Measurements from ENCODE around the gene NPHS1. TPM values are rescaled to one million over a fixed set of nuclear protein-coding genes. Genes with fewer than 3 reads are reported as not detected.

The NPHS1 gene
- polyA plus RNA-seq, 1 donor from 2014 or later = 0.05 TPM

DNA sequence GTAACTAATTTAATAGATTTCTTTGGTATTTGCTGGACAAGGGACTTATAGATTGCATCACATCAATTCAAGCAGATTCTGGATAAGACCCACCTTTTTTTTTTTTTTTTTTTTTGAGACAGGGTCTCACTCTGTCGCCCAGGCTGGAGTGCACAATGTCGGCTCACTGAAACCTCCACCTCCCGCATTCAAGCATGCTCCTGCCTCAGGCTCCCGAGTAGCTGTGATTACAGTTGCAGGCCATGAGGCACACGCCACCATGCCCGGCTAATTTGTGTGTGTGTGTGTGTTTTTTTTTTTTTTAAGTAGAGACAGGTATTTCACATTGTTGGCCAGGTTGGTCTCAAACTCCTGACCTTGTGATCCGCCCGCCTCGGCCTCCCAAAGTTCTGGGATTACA, 35.5 kb downstream of the NPHS1 start:
- Histone ChIP-seq H3K36me3 (ENCODE audit: insufficient read depth, low read length) (no peaks in the 10 kb centered on the region), H3K79me2 (replicated peaks; ENCODE audit: insufficient read depth, low read length) (no peaks in the 10 kb centered on the region), H3F3A (ENCODE audit: insufficient read depth, low read length, poor library complexity, severe bottlenecking) (no peaks in the 10 kb centered on the region), H4K20me1 (ENCODE audit: insufficient read depth) (no peaks in the 10 kb centered on the region), H2AFZ (ENCODE audit: low read depth, low read length) (no peak overlapping the region), H3K4me3 (ENCODE audit: low read length) (no peak overlapping the region), H3K9me2 (ENCODE audit: insufficient read depth, low read length) (no peaks in the 10 kb centered on the region), H3K27ac (ENCODE audit: low read length) (no peak overlapping the region), H3K9ac (ENCODE audit: low read length) (no peak overlapping the region), H3K9me3 (ENCODE audit: low read length) (no peaks in the 10 kb centered on the region), H3K27me3 (ENCODE audit: insufficient read depth, low read depth, low read length) (no peaks in the 10 kb centered on the region), H3K4me2 (ENCODE audit: low read length) (no peak overlapping the region)
- no peak for TF ChIP-seq REST (IDR thresholded peaks at IDR 0.05; ENCODE audit: borderline replicate concordance)
- no peak for TF ChIP-seq TAF1 (IDR thresholded peaks at IDR 0.05; ENCODE audit: low read depth)
- TF ChIP-seq MXI1 (conservative IDR thresholded peaks at IDR 0.05; ENCODE audit: poor library complexity, severe bottlenecking) = no peak
- no peak for TF ChIP-seq CTCF (IDR thresholded peaks at IDR 0.05; ENCODE audit: poor library complexity, severe bottlenecking)
- no peak for TF ChIP-seq SMC3 (conservative IDR thresholded peaks at IDR 0.05; ENCODE audit: poor library complexity)
- no peak for TF ChIP-seq POLR2AphosphoS5 (IDR thresholded peaks at IDR 0.05)

DNA sequence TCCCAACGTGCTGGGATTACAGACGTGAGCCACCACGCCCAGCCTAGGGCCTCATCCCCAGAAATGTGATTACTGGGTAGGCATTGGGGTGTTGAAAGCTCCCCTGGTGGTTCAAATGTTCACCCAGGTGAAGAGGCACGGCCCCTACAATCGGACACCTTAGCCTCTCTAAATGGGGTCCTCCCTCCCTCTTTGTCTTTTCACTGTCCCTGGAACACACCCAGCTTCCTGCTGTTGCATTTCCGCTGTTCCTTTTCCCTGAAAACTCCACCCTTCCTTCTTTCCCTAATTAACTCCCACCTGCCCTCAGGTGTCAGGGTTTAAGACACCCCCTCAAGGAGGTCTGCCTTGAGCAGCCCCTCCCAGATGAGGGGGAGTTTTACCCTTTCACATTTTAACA, 36.0 kb downstream of the NPHS1 start:
- no peak overlapping the region for H3K27ac ChIP-seq (ENCODE audit: low read length)
- no peaks in the 10 kb centered on the region for H3F3A ChIP-seq (ENCODE audit: insufficient read depth, low read length, poor library complexity, severe bottlenecking)
- H3K79me2 ChIP-seq (replicated peaks; ENCODE audit: insufficient read depth, low read length) = no peaks in the 10 kb centered on the region
- no peak overlapping the region for H2AFZ ChIP-seq (ENCODE audit: low read depth, low read length)
- H3K9ac ChIP-seq (ENCODE audit: low read length) = no peak overlapping the region
- no peaks in the 10 kb centered on the region for H3K36me3 ChIP-seq (ENCODE audit: insufficient read depth, low read length)
- no peaks in the 10 kb centered on the region for H3K27me3 ChIP-seq (ENCODE audit: insufficient read depth, low read depth, low read length)
- no peak for TF ChIP-seq EZH2 (IDR thresholded peaks at IDR 0.05; ENCODE audit: borderline replicate concordance, insufficient read depth, low read length, poor library complexity, severe bottlenecking)
- no peak for TF ChIP-seq POLR2AphosphoS5 (IDR thresholded peaks at IDR 0.05)
- TF ChIP-seq REST (IDR thresholded peaks at IDR 0.05; ENCODE audit: borderline replicate concordance) = no peak
- TF ChIP-seq EP300 (conservative IDR thresholded peaks at IDR 0.05; ENCODE audit: poor library complexity, severe bottlenecking) = no peak
- TF ChIP-seq TAF1 (IDR thresholded peaks at IDR 0.05; ENCODE audit: low read depth) = no peak
- no peak for TF ChIP-seq RAD21 (conservative IDR thresholded peaks at IDR 0.05)
- no peak for TF ChIP-seq MXI1 (conservative IDR thresholded peaks at IDR 0.05; ENCODE audit: poor library complexity, severe bottlenecking)
- no peak for TF ChIP-seq SMC3 (conservative IDR thresholded peaks at IDR 0.05; ENCODE audit: poor library complexity)
- no peak for TF ChIP-seq CTCF (IDR thresholded peaks at IDR 0.05; ENCODE audit: poor library complexity, severe bottlenecking)
- no peak overlapping the region for H3K4me2 ChIP-seq (ENCODE audit: low read length)
- H3K9me2 ChIP-seq (ENCODE audit: insufficient read depth, low read length) = no peaks in the 10 kb centered on the region
- no peaks in the 10 kb centered on the region for H3K9me3 ChIP-seq (ENCODE audit: low read length)
- H4K20me1 ChIP-seq (ENCODE audit: insufficient read depth) = no peaks in the 10 kb centered on the region
- H3K4me3 ChIP-seq (ENCODE audit: low read length) = no peak overlapping the region

Measured in neural cell (in vitro differentiated cells).